HG03066 (cell line): ENCODE results near the gene NPL.
A peak's percentile ranks its signal among the peaks of the same experiment; 100 is the strongest.

ENCODE experiments used
- ATAC-seq: cut with Tn5 transposase; IDR thresholded peaks from one replicate; pipeline ENCODE4 v1.9.1; 2021; ENCODE audit warnings: low read depth; ENCODE audit not compliant: unreplicated experiment

NPL gene

GRCh38 chr1:182811975-182812722 lies 22.6 kb downstream of the NPL start:
- ATAC-seq, result no peak

- ATAC-seq, result no peak
These were observed 27.3 kb downstream of the NPL start for GRCh38 chr1:182816863-182817262.

- no peak for ATAC-seq
These were observed 28.2 kb downstream of the NPL start for GRCh38 chr1:182817802-182818201.

- ATAC-seq, result no peak
These were observed 33.6 kb downstream of the NPL start for GRCh38 chr1:182823220-182823619.

GRCh38 chr1:182826892-182827291 lies 37.3 kb downstream of the NPL start:
- ATAC-seq, result no peak

GRCh38 chr1:182829285-182829932 lies 39.8 kb downstream of the NPL start:
- ATAC-seq, result peak; percentile 80

- no peak for ATAC-seq
These were observed 43.7 kb downstream of the NPL start for GRCh38 chr1:182833271-182833670.

GRCh38 chr1:182834326-182834725 lies 44.8 kb downstream of the NPL start:
- ATAC-seq, result no peak

GRCh38 chr1:182835806-182836205 lies 46.2 kb downstream of the NPL start:
- no peak for ATAC-seq

GRCh38 chr1:182839209-182840066 lies 49.9 kb downstream of the NPL start, which contains the start of gene DHX9:
DHX9 (plus strand) TSS chr1:182839347; CDS start chr1:182842567, 3,220 bp downstream.
- ATAC-seq, result peak; percentile 72

GRCh38 chr1:182841368-182841988 lies 51.9 kb downstream of the NPL start:
- no peak for ATAC-seq

- ATAC-seq, result no peak
These were observed 52.7 kb downstream of the NPL start for GRCh38 chr1:182842265-182842664.

GRCh38 chr1:182845379-182845778 lies 55.8 kb downstream of the NPL start:
- ATAC-seq, result no peak

GRCh38 chr1:182845894-182846293 lies 56.3 kb downstream of the NPL start:
- no peak for ATAC-seq

- no peak for ATAC-seq
These were observed 57.5 kb downstream of the NPL start for GRCh38 chr1:182847105-182847504.

GRCh38 chr1:182848736-182849135 lies 59.2 kb downstream of the NPL start:
- ATAC-seq, result no peak

GRCh38 chr1:182850319-182850718 lies 60.7 kb downstream of the NPL start:
- no peak for ATAC-seq

- ATAC-seq, result no peak
These were observed 62.3 kb downstream of the NPL start for GRCh38 chr1:182851825-182852224.

GRCh38 chr1:182855911-182856310 lies 66.3 kb downstream of the NPL start:
- no peak for ATAC-seq

- no peak for ATAC-seq
These were observed 67.6 kb downstream of the NPL start for GRCh38 chr1:182857212-182857611.

GRCh38 chr1:182860658-182861057 lies 71.1 kb downstream of the NPL start:
- ATAC-seq, result no peak
